HG03521 (cell line): Measurements from ENCODE around the gene ABCC4.
A peak's percentile ranks its signal among the peaks of the same experiment; 100 is the strongest.
"Not testable (repeated sequence)": the region's sequence is repeated elsewhere in the genome, so short reads cannot be mapped to it uniquely, and the experiment has no call there.

Experiments used
- ATAC-seq: cut with Tn5 transposase; IDR thresholded peaks from one replicate; pipeline ENCODE4 v1.9.1; 2021; ENCODE audit warnings: mild to moderate bottlenecking, moderate library complexity; ENCODE audit not compliant: unreplicated experiment

ABCC4 gene

DNA sequence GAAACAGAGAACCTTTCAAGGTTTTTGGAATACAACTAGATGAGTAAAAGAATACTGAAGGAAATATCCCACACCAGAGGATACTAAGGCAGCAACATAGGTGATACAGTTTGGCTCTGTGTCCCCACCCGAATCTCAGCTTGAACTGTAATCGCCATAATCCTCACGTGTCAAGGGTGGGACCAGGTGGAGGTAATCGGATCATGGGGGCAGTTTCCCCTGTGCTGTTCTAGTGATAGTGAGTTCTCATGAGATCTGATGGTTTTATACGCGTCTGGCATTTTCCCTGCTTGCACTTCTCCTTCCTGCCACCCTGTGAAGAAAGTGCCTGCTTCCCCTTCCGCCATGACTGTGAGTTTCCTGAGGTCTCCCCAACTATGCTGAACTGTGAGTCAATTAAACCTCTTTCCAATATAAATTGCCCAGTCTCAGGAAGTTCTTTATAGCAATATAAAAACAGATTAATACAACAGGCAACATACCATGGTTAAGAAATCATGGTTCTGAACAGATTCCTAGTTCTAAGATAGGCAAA, 97.0 kb downstream of the ABCC4 start:
- ATAC-seq: no peak

DNA sequence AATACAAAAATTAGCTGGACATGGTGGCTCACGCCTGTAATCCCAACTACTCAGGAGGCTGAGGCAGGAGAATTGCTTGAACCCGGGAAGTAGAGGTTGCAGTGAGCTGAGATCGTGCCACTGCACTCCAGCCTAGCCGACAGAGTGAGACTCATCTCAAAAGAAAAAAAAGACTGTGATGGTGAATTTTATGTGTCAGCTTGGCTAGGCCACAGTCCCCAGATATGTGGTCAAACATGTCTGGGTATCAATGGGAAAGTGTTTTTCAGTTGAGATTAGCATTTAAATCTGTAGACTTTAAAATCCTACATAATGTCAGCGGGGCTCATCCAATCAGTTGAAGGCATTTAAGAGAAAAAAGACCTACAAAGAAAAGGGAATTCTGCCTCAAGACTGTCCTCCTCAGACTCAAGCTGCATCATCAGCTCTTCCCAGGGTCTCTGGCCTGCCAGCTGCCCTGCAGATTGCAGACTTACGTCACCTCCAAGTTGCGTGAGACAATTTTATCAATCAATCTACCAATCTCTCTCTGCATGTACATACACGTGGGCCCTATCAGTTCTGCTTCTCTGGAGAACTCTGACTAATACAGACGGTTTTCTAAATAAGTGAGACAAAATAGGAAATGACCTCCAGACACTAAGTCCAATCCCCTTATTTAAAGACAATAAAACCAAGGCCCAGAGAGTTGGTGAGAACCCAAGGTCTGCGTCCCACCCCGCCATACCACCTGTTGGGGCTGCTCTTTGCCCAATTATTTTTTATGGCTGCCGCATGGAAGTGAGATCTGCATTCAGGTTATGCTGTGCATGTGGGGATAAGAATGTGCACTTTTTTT, 99.2 kb downstream of the ABCC4 start:
- no peak for ATAC-seq

- not testable (repeated sequence) for ATAC-seq
Measured at GRCh38 chr13:95200386-95200957, 100.8 kb downstream of the ABCC4 start.

- ATAC-seq: no peak
Measured at GRCh38 chr13:95199896-95200295, 101.4 kb downstream of the ABCC4 start.

DNA sequence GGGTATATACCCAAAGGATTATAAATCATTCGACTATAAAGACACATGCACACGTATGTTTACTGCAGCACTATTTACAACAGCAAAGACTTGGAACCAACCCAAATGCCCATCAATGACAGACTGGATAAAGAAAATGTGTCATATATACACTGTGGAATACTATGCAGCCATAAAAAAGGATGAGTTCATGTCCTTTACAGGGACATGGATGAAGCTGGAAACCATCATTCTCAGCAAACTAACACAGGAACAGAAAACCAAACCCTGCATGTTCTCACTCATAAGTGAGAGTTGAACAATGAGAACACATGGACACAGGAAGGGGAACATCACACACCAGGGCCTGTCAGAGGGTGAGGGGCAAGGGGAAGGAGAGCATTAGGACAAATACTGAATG, 102.6 kb downstream of the ABCC4 start:
- not testable (repeated sequence) for ATAC-seq

DNA sequence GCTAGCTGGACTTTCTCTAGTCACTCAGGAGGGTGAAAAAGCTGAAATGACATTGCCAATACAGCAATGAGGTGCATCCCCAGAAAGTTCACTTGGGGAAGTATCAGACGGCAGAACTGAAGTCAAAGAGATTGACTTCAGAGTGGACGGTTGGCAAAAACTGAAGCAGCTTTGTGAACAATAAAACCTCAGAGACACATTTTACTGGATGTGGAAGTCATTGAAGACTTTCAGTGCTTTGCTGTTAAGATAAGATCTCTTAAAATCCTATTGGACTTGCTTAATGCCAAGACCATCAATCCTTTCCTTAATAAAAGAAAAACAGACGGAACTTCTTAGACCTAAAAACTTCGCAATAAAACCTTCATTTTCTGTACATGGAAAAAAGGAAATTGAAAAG, 103.7 kb downstream of the ABCC4 start:
- ATAC-seq: no peak

GRCh38 chr13:95195146-95195545, 106.1 kb downstream of the ABCC4 start:
- ATAC-seq: no peak

- no peak for ATAC-seq
Measured at GRCh38 chr13:95193509-95194230, 107.6 kb downstream of the ABCC4 start.

DNA sequence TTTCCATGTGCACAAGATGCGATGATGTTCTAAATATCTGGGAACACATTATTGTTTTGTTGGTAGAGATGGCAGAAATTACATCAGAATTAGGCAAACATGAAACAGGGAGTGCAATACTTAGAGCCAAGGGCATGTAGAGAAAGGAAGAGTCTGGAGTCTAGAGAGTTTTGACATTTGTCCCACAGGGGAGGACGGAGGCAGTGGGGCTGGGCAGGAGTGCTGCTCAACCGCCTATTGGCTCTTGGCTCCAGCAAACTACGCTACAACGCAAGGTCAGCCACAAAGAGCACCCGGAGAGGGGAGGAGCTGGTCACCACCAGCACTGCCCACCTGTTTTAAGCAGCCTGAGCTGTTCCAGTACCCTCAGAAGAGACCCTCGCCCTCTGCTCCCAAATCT, 108.3 kb downstream of the ABCC4 start:
- ATAC-seq: no peak

DNA sequence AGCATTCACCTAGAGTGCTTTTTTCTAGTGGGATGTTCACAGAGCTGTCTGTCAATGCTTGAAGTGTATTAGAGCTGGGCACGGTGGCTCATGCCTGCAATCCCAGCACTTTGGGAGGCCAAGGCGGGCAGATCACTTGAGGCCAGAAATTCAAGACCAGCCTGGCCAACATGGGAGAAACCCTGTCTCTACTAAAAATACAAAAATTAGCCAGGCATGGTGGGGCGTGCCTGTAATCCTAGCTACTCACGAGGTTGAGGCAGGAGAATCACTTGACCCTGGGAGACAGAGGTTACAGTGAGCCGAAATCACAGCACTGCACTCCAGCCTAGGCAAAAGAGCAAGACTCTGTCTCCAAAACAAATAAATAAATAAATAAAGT, 108.7 kb downstream of the ABCC4 start:
- not testable (repeated sequence) for ATAC-seq

DNA sequence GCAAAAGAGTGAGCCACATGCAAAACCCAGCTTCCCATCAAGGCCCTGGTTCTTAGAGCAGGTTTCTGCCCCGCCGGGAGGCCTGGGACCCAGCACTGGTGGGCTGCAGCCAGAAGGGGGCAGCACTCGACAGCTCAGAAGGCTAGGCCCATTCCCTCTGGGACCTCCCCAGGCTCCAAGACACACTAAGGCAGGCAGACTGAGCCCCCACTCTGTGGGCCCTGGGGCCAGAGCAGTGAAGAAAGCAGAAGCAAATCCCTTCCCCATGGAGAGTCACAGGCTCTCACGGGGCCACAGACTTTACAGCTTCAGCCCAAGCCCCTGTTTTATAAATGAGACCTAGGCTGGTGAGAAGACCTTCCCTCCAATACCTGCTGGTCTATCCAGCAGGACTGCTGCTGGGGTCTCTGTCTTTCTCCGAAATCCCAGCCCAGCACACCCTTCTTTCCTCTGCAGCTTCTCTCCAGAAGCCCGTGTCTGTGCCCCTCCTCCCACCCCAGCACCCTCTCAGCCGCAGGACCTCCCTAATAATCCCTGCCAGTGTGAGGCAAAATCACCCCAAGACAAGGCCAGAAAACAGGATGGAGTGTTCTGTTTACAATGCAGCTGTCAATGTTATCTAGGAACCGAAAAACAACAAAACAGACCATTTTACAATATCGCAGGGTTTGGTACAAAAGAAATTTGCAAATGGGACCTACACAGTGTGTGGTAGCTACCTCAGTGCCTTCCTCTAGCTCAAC, 109.3 kb downstream of the ABCC4 start:
- ATAC-seq: peak; percentile 92

DNA sequence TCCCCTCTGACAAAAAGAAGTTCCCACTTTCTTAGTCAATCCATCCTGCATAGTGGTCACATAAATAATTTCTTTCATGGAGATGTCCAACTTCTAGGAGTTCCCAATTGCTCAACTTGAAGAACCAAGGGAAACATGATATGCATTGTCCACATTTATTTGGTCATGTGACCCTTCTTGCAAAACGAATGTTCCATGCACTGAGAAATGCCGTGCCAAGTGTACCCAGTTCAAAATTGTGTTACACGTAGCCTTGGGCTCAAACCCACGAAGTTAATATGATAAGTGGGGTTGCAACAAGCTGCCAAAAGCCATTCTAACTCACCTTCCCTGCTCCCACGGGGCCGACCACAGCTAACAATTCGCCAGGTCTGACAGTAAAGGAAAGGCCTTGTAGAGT, 113.1 kb downstream of the ABCC4 start:
- no peak for ATAC-seq

- ATAC-seq: no peak
Measured at GRCh38 chr13:95185851-95186250, 115.4 kb downstream of the ABCC4 start.

DNA sequence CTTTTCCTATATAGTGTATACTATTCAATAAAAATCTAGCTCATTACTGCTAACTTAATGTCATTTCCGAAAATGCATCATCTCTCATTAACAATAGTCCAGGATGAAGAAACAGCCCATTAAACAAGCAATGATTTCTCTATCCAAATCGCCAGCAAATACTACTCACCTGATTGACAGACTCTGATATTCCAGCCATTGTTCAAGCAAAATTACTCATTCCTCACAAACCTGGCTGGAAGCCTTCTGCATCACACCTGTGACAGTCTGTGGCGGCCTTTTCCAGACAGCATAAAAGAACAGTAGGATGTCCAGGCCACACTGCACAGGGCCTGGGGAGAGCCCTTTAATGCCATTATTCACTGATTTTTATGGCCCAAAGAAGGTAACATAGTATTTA, 115.9 kb downstream of the ABCC4 start:
- no peak for ATAC-seq

DNA sequence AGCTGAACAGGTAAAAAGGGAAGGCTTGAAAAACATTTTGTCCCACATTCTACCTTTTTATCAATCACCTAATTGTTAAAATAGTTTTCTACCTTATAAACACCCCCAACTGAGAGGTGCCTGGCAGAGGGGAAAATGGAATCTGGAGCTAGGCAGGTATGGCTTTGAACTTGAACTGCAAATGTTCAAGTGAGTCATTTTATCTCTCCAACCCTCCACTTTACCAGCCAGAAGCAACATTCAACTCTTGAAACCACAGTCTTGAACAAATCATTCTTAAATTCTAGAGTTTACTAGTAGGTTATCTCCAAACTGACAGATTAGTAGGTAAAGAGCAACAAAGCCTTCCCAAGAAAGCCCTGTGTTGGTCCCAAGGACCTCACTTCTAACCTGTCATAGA, 116.9 kb downstream of the ABCC4 start:
- no peak for ATAC-seq

GRCh38 chr13:95182570-95183265, 118.5 kb downstream of the ABCC4 start:
- ATAC-seq: peak; percentile 45

- peak; percentile 79 for ATAC-seq
Measured at GRCh38 chr13:95181586-95181985, 119.7 kb downstream of the ABCC4 start.

DNA sequence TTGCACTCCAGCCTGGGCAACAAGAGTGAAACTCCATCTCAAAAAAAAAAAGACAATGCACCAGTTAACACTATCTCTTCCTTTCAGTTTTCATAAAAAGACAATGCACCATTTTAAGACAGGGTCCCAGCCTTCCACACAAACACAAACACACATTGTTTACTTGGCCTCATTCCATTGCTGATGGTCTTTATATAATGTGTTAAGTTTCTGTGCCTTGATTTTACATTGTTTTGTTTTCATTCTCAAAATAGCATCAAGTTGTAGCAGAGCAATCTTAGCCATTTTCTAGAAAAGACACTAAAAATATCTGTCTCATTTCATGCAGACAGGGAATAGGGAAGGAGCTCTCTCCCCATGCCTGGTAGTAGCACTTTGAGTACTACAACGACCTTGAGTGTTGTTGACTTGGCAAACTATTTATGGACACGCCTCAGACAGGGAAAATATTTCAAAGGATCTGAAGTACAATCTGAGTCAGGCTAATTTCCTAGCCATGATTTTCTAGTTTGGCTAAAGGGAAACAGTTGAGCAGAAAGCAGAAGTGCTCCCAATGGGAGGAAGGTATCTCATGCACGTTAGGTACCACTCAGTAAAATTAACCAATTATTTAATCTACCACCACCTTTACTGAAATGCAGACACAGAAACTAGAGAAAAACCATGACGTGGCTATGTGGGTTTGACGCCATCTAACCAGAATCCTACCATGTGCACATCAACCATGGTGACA, 120.6 kb downstream of the ABCC4 start:
- ATAC-seq: no peak

- ATAC-seq: no peak
Measured at GRCh38 chr13:95176611-95177259, 124.5 kb downstream of the ABCC4 start.
